GM19467 (cell line): Measurements from ENCODE around the gene FAM32A.

ENCODE experiments used
- ATAC-seq: cut with Tn5 transposase; IDR thresholded peaks from one replicate; pipeline ENCODE4 v1.9.1; 2021; ENCODE audit warnings: mild to moderate bottlenecking, moderate library complexity; ENCODE audit not compliant: unreplicated experiment

The FAM32A gene

GRCh38 chr19:16224293-16225045, 39.3 kb downstream of the FAM32A start:
- no peak for ATAC-seq

- no peak for ATAC-seq
Observed at GRCh38 chr19:16225279-16226183, 40.3 kb downstream of the FAM32A start.

GRCh38 chr19:16226184-16226591, 41.0 kb downstream of the FAM32A start:
- ATAC-seq: no peak

GRCh38 chr19:16226878-16227836, 41.9 kb downstream of the FAM32A start:
- ATAC-seq: no peak

- no peak for ATAC-seq
Observed at GRCh38 chr19:16227837-16228636, 42.8 kb downstream of the FAM32A start.

- no peak for ATAC-seq
Observed at GRCh38 chr19:16228637-16229321, 43.6 kb downstream of the FAM32A start.

- ATAC-seq: no peak
Observed at GRCh38 chr19:16229322-16229641, 44.1 kb downstream of the FAM32A start.

- no peak for ATAC-seq
Observed at GRCh38 chr19:16232127-16232526, 46.9 kb downstream of the FAM32A start.

- ATAC-seq: no peak
Observed at GRCh38 chr19:16232568-16232967, 47.4 kb downstream of the FAM32A start.

- ATAC-seq: no peak
Observed at GRCh38 chr19:16233081-16233776, 48.0 kb downstream of the FAM32A start.

GRCh38 chr19:16233836-16234551, 48.8 kb downstream of the FAM32A start:
- ATAC-seq: no peak

GRCh38 chr19:16234552-16235445, 49.6 kb downstream of the FAM32A start:
- no peak for ATAC-seq

- ATAC-seq: no peak
Observed at GRCh38 chr19:16235811-16236652, 50.8 kb downstream of the FAM32A start.
